Stomach (tissue), 9 donors: ENCODE measurements around the gene BPIFA1. TPM values are rescaled to one million over a fixed set of nuclear protein-coding genes. Genes with fewer than 3 reads are reported as not detected.

Source experiments
- DNase-seq, 2 donors: peaks; one replicate each; pipeline versions ENCODE4 v3.0.0 to v3.0.0-alpha.2; 2013 to 2019
- H3K27ac ChIP-seq, 5 donors: fragments of 200-600 bp in 4 of 5; sonication (generic) in 4 of 5; one replicate each; pipeline ENCODE4 v1.5.1; 2013 to 2019; ENCODE audit warnings: mild to moderate bottlenecking in 1 of 5, moderate library complexity in 1 of 5
- H3K27me3 ChIP-seq, 3 donors: fragments of 200-600 bp; sonication (generic); one replicate each; pipeline ENCODE4 v1.5.1; 2017 to 2019; ENCODE audit warnings: mixed run types in 1 of 3
- H3K36me3 ChIP-seq, 4 donors: fragments of 200-600 bp; sonication (generic); 1 replicate in 3 of 4; 2 replicates in 1 of 4; pipeline ENCODE4 v1.5.1; 2016 to 2019
- H3K4me1 ChIP-seq, 4 donors: fragments of 200-600 bp; sonication (generic); one replicate each; pipeline ENCODE4 v1.5.1; 2016 to 2019
- H3K4me3 ChIP-seq, 4 donors: fragments of 200-600 bp; sonication (generic) in 3 of 4; one replicate each; pipeline ENCODE4 v1.5.1; 2016 to 2019; ENCODE audit warnings: mild to moderate bottlenecking in 1 of 4
- H3K9me3 ChIP-seq, 4 donors: fragments of 200-600 bp; sonication (generic); one replicate each; pipeline ENCODE4 v1.5.1; 2016 to 2019
- EP300 ChIP-seq: sonication (generic); formaldehyde crosslinking; IDR thresholded peaks from one replicate; pipeline ENCODE4 v1.6.1; 2017; ENCODE audit warnings: antibody characterized with exemption
- POLR2A ChIP-seq, 4 donors: fragments of 450-650 bp; IDR thresholded peaks; one replicate each; pipeline ENCODE4 v1.6.1; 2016; ENCODE audit warnings: antibody characterized with exemption in 4 of 4, control low read depth in 2 of 4, mild to moderate bottlenecking in 1 of 4, moderate library complexity in 1 of 4
- POLR2AphosphoS5 ChIP-seq, 3 donors: sonication (generic); formaldehyde crosslinking; IDR thresholded peaks; one replicate each; pipeline ENCODE4 v1.6.1; 2016; ENCODE audit warnings: antibody characterized with exemption in 3 of 3
- WGBS, 5 donors: extraction: QIAGEN DNeasy Blood & Tissue Kit in 3 of 5; methylation state at CpG; one replicate each; pipeline versions ENCODE4 v1.1.5 to v1.1.7; 2013 to 2018; 5-methylcytosine and 5-hydroxymethylcytosine counted together
- intact Hi-C: fragments of 100-400 bp; cut with DNase I; formaldehyde crosslinking; loops from one replicate; pipeline ENCODE4 v1.15.1; 2023; ENCODE audit warnings: low total_unique reads
- polyA plus RNA-seq, 3 donors: library from polyadenylated mRNA; stranded (reverse); fragments of 200-250 nt; gene quantifications; one replicate each; pipeline ENCODE4 v1.2.3, GENCODE V29; 2013
- total RNA-seq, 5 donors: library from RNA; depleted of rRNA; stranded (reverse); fragments of >200 nt; gene quantifications; one replicate each; pipeline versions ENCODE4 v1.1.0 to v1.2.3, GENCODE V29; 2014 to 2016
- TF ChIP-seq, protein P1 (sequence below), 7 experiments: fragments of 450-650 bp in 4 of 7; fragments of 200-600 bp in 3 of 7; sonication (generic) in 3 of 7; IDR thresholded peaks; one replicate each; pipeline ENCODE4 v1.5.1; 2016 to 2019; ENCODE audit warnings: antibody characterized with exemption in 7 of 7, control low read depth in 2 of 7, mild to moderate bottlenecking in 1 of 7
- donor health status: healthy with polysubstance abuse.
- donor health status: Bipolar disorder and iron deficiency.
- donor health status: healthy.

BPIFA1 gene
- total and polyA plus RNA-seq, 8 donors = 0.72 TPM; not detected in 7

DNA sequence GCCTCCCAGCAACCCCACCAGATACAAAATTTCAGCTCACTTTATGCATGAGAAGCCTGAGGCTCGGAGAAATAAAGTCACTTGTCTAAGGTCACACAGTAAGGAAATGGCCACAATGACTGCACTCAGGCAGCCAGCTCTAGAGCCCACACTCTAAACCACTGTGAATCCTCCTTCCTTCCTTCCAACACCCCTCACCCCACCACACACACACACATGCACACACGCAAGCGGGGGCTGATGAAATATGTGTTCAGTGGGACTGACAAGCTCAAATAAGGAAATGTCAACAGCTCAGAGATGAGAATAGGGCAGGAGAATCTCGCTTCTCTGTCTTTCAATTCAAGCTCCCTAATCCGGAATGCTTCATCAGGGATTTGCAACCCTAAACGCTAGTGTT, 6.0 kb upstream of the BPIFA1 start:
- Histone ChIP-seq H3K9me3 (no peaks in the 10 kb centered on the region), H3K4me3 (no peak overlapping the region), H3K36me3 (no peaks in the 10 kb centered on the region), H3K27ac (no peak overlapping the region), H3K4me1 (no peaks in the 10 kb centered on the region), H3K27me3 (peaks cover 0 to 47% (median 0%) of the 10 kb centered on the region in 3 donors)
- WGBS, 5 donors = 40 to 63% (median 44%) methylated on average over 6 of the region's 6 CpGs
- intact Hi-C loops = no loop called here
- TF ChIP-seq POLR2AphosphoS5 (IDR thresholded peaks at IDR 0.05) = no peak
- no peak for TF ChIP-seq EP300
- no peak for TF ChIP-seq POLR2A (IDR thresholded peaks at IDR 0.05)
- TF ChIP-seq, protein P1, sequence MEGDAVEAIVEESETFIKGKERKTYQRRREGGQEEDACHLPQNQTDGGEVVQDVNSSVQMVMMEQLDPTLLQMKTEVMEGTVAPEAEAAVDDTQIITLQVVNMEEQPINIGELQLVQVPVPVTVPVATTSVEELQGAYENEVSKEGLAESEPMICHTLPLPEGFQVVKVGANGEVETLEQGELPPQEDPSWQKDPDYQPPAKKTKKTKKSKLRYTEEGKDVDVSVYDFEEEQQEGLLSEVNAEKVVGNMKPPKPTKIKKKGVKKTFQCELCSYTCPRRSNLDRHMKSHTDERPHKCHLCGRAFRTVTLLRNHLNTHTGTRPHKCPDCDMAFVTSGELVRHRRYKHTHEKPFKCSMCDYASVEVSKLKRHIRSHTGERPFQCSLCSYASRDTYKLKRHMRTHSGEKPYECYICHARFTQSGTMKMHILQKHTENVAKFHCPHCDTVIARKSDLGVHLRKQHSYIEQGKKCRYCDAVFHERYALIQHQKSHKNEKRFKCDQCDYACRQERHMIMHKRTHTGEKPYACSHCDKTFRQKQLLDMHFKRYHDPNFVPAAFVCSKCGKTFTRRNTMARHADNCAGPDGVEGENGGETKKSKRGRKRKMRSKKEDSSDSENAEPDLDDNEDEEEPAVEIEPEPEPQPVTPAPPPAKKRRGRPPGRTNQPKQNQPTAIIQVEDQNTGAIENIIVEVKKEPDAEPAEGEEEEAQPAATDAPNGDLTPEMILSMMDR (IDR thresholded peaks at IDR 0.05) = no peak
- DNase-seq = no peak

- no peaks in the 10 kb centered on the region for H3K36me3 ChIP-seq
- no peak overlapping the region for H3K27ac ChIP-seq
- no peak overlapping the region for H3K4me3 ChIP-seq
- no peak for DNase-seq
- intact Hi-C loops = no loop called here
- no peaks in the 10 kb centered on the region for H3K4me1 ChIP-seq
- TF ChIP-seq, protein P1 (IDR thresholded peaks at IDR 0.05) = no peak
- no peak for TF ChIP-seq POLR2AphosphoS5 (IDR thresholded peaks at IDR 0.05)
- no peak for TF ChIP-seq POLR2A (IDR thresholded peaks at IDR 0.05)
- no peak for TF ChIP-seq EP300
- peaks cover 0 to 59% (median 0%) of the 10 kb centered on the region in 3 donors for H3K27me3 ChIP-seq
- 66 to 77% (median 74%) methylated on average over 7 of the region's 7 CpGs for WGBS, 5 donors
- no peaks in the 10 kb centered on the region for H3K9me3 ChIP-seq
Observed at GRCh38 chr20:33231237-33231636, 4.6 kb upstream of the BPIFA1 start.

DNA sequence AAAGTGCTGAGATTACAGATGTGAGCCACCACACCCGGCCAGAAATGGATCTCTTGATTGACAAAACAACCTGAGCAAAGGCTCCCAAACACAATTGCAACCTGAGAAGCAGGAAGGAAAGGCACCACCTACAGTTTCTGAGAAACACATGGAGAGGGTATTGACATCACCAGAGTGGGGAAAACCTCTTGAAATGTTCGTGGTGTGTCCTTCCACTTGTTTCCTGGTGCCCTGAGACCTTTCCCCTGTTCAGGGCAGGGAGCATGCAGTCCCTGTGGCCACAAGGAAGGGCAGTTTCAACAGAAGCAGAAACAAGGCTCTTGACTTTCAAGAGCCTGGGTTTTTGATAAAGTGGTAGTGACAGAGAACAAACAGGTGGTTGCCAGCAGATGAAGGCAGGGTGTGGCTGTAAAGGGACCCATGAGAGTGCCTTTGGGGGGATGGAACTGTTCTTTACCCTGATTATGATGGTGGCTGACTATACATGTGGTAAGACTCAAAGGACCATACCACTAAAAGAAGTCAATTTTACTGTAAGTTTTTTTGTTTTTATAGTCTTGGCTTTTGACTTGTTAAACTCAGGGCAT, 3.2 kb upstream of the BPIFA1 start:
- H3K27me3 ChIP-seq = peaks cover 0 to 62% (median 0%) of the 10 kb centered on the region in 3 donors
- peak in 1 of 2 donors; percentile 20 for DNase-seq
- H3K27ac ChIP-seq = peak overlapping the region in 1 of 5 donors; percentile 50
- H3K4me3 ChIP-seq = no peak overlapping the region
- 6 to 19% (median 12%) methylated on average over 2 of the region's 2 CpGs for WGBS, 5 donors
- H3K9me3 ChIP-seq = no peaks in the 10 kb centered on the region
- intact Hi-C loops = no loop called here
- TF ChIP-seq POLR2A (IDR thresholded peaks at IDR 0.05) (no peak), EP300 (no peak), POLR2AphosphoS5 (IDR thresholded peaks at IDR 0.05) (no peak)
- TF ChIP-seq, protein P1 (IDR thresholded peaks at IDR 0.05) = no peak
- H3K4me1 ChIP-seq = no peaks in the 10 kb centered on the region
- no peaks in the 10 kb centered on the region for H3K36me3 ChIP-seq

DNA sequence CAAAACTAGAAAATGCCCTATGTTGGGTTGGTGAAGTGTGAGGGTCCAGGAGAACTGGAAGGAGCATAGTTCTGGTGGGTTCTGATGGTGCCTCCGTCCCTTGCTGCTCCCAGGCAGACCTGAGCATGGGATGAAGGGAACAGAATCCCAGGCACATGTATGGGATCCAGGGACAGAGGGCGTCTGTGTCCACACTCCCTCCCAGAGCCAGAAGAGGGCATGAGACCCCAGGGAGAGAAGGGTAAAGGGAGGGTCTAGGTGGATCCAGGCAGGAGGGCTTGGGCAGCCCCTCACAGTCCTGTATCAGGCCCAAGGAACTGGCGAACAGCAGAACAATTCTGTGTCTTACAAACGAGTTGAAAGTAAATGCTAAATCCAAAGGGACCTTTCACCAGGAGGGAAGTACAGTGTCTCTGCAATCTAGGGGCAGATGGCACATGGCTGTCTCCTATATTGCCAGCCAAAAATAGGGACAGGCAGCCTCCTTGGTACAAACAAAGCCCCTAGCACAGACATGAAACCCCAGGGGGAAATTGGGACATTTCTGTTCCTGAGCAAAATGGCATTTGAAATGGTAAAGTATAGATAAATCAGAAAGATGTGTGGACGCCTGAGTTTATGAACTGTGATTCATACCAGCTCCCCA, 2.5 kb upstream of the BPIFA1 start:
- no peaks in the 10 kb centered on the region for H3K9me3 ChIP-seq
- intact Hi-C loops = no loop called here
- peaks cover 0 to 69% (median 0%) of the 10 kb centered on the region in 3 donors for H3K27me3 ChIP-seq
- no peak overlapping the region for H3K27ac ChIP-seq
- no peak overlapping the region for H3K4me3 ChIP-seq
- H3K36me3 ChIP-seq = no peaks in the 10 kb centered on the region
- H3K4me1 ChIP-seq = no peaks in the 10 kb centered on the region
- no peak for DNase-seq
- no peak for TF ChIP-seq POLR2A (IDR thresholded peaks at IDR 0.05)
- TF ChIP-seq POLR2AphosphoS5 (IDR thresholded peaks at IDR 0.05) = no peak
- TF ChIP-seq, protein P1 (IDR thresholded peaks at IDR 0.05) = no peak
- TF ChIP-seq EP300 = no peak
- 34 to 47% (median 38%) methylated on average over 5 of the region's 5 CpGs for WGBS, 5 donors
